MM.1S (cell line): Measurements from ENCODE around the gene VWC2.
A peak's percentile ranks its signal among the peaks of the same experiment; 100 is the strongest.

ENCODE experiments used
- DNase-seq: peaks from one replicate; pipeline ENCODE4 v3.0.0-alpha.2; 2015
- H2AFZ ChIP-seq: fragments of 300-600 bp; sonication (generic); 2 replicates; pipeline ENCODE4 v1.6.0; 2016; ENCODE audit warnings: antibody characterized with exemption, low read length
- H3F3A ChIP-seq: fragments of 300-600 bp; sonication (generic); 2 replicates; pipeline ENCODE4 v1.6.1; 2016; ENCODE audit warnings: mild to moderate bottlenecking, antibody characterized with exemption, low read length, moderate library complexity, mixed read lengths; ENCODE audit not compliant: insufficient read depth
- H3K27ac ChIP-seq: fragments of 300-600 bp; sonication (generic); 2 replicates; pipeline ENCODE4 v1.5.1; 2016; ENCODE audit warnings: mild to moderate bottlenecking, low read length
- H3K27me3 ChIP-seq: fragments of 300-600 bp; sonication (generic); replicated peaks from 2 replicates; pipeline ENCODE4 v1.6.0; 2016; ENCODE audit warnings: low read length; ENCODE audit not compliant: insufficient read depth
- H3K36me3 ChIP-seq: fragments of 300-600 bp; sonication (generic); replicated peaks from 2 replicates; pipeline ENCODE4 v1.6.1; 2016; ENCODE audit warnings: mild to moderate bottlenecking, low read length, mixed read lengths; ENCODE audit not compliant: insufficient read depth
- H3K4me1 ChIP-seq: fragments of 300-600 bp; sonication (generic); 2 replicates; pipeline ENCODE4 v1.6.1; 2016; ENCODE audit warnings: low read length, mixed read lengths
- H3K4me2 ChIP-seq: fragments of 300-600 bp; sonication (generic); 2 replicates; pipeline ENCODE4 v1.6.0; 2016; ENCODE audit warnings: low read depth, low read length
- H3K4me3 ChIP-seq: fragments of 300-600 bp; sonication (generic); 2 replicates; pipeline ENCODE4 v1.5.1; 2016; ENCODE audit warnings: low read length, mixed read lengths
- H3K79me2 ChIP-seq: fragments of 300-600 bp; sonication (generic); 2 replicates; pipeline ENCODE4 v1.6.1; 2016; ENCODE audit warnings: mixed run types, low read length, mixed read lengths
- H3K9ac ChIP-seq: fragments of 300-600 bp; sonication (generic); 2 replicates; pipeline ENCODE4 v1.6.1; 2016; ENCODE audit warnings: low read length, mixed read lengths
- H3K9me2 ChIP-seq: fragments of 300-600 bp; sonication (generic); replicated peaks from 2 replicates; pipeline ENCODE4 v1.6.1; 2016; ENCODE audit warnings: mild to moderate bottlenecking, low read length, mixed read lengths; ENCODE audit not compliant: insufficient read depth
- H3K9me3 ChIP-seq: fragments of 300-600 bp; sonication (generic); replicated peaks from 2 replicates; pipeline ENCODE4 v1.6.1; 2016; ENCODE audit warnings: mild to moderate bottlenecking, low read length, mixed read lengths; ENCODE audit not compliant: insufficient read depth
- H4K20me1 ChIP-seq: fragments of 300-600 bp; sonication (generic); 2 replicates; pipeline ENCODE4 v1.6.1; 2016; ENCODE audit warnings: mild to moderate bottlenecking, low read length, moderate library complexity, mixed read lengths; ENCODE audit not compliant: insufficient read depth
- EZH2 ChIP-seq: fragments of 300-600 bp; sonication (generic); optimal IDR thresholded peaks from 2 replicates; pipeline ENCODE3; 2017; ENCODE audit warnings: low read depth, mild to moderate bottlenecking, antibody characterized with exemption, low read length, mixed read lengths
- EZH2phosphoT487 ChIP-seq: fragments of 300-600 bp; sonication (generic); IDR thresholded peaks from 2 replicates; pipeline ENCODE4 v1.6.1; 2018; ENCODE audit warnings: antibody characterized with exemption, low read length
- TF ChIP-seq, protein P1 (sequence below): fragments of 300-600 bp; sonication (generic); IDR thresholded peaks from 2 replicates; pipeline ENCODE4 v1.5.1; 2016; ENCODE audit warnings: antibody characterized with exemption, low read length, mixed read lengths

VWC2 gene

DNA sequence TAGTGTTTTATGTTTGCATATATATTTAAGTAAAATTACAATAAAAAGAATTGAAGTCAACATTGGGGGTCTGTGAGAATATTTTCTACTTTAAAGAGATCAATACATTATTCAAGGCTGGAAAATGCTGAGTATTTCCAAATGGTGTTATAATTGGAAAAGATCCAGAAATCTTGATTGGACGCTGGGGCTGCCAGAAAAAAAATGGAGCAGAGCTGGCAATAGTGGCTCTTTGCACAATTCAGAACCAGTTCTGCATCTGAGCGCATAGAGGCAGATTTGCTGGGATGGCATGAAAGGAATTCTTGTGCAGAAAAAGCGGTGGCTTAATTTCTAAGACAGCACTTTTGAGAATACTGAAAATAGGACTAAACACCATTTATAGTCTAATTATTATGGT, 10.8 kb upstream of the VWC2 start:
- H3F3A ChIP-seq, result no peaks in the 10 kb centered on the region
- H3K79me2 ChIP-seq, result no peaks in the 10 kb centered on the region
- no peaks in the 10 kb centered on the region for H3K9me3 ChIP-seq
- no peak for DNase-seq
- no peak overlapping the region for H3K27ac ChIP-seq
- H3K27me3 ChIP-seq, result no peaks in the 10 kb centered on the region
- TF ChIP-seq, protein P1, sequence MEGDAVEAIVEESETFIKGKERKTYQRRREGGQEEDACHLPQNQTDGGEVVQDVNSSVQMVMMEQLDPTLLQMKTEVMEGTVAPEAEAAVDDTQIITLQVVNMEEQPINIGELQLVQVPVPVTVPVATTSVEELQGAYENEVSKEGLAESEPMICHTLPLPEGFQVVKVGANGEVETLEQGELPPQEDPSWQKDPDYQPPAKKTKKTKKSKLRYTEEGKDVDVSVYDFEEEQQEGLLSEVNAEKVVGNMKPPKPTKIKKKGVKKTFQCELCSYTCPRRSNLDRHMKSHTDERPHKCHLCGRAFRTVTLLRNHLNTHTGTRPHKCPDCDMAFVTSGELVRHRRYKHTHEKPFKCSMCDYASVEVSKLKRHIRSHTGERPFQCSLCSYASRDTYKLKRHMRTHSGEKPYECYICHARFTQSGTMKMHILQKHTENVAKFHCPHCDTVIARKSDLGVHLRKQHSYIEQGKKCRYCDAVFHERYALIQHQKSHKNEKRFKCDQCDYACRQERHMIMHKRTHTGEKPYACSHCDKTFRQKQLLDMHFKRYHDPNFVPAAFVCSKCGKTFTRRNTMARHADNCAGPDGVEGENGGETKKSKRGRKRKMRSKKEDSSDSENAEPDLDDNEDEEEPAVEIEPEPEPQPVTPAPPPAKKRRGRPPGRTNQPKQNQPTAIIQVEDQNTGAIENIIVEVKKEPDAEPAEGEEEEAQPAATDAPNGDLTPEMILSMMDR, result no peak
- TF ChIP-seq EZH2phosphoT487 (no peak), EZH2 (no peak)
- H4K20me1 ChIP-seq, result no peaks in the 10 kb centered on the region
- no peak overlapping the region for H3K4me3 ChIP-seq
- no peaks in the 10 kb centered on the region for H3K36me3 ChIP-seq
- H3K4me2 ChIP-seq, result no peak overlapping the region
- no peak overlapping the region for H2AFZ ChIP-seq
- no peaks in the 10 kb centered on the region for H3K9me2 ChIP-seq
- H3K4me1 ChIP-seq, result peaks cover 20% of the 10 kb centered on the region
- no peak overlapping the region for H3K9ac ChIP-seq

DNA sequence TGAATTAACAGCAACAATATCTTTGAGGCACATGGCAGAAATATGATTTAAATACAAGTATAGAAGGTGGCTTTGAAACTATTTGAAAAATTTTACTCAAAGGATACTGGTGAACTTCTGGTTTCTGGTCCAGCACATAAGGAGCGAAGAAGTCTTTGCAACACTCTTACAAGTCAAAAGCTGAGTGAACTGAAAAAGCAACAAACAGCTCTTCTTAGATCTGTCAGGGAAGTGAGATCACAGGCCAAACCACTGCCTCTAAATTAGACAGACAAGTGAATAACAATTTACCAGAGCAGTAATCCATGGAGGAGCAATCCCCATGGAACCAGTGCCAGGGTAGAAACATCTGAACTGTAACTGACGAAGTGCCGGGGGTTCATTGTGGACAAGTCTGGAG, 9.6 kb upstream of the VWC2 start:
- H4K20me1 ChIP-seq, result no peaks in the 10 kb centered on the region
- no peaks in the 10 kb centered on the region for H3K9me3 ChIP-seq
- DNase-seq, result peak; percentile 27
- H3K27me3 ChIP-seq, result no peaks in the 10 kb centered on the region
- H3K79me2 ChIP-seq, result no peaks in the 10 kb centered on the region
- peaks cover 28% of the 10 kb centered on the region for H3K4me1 ChIP-seq
- no peak overlapping the region for H3K4me3 ChIP-seq
- TF ChIP-seq, protein P1, result no peak
- no peak for TF ChIP-seq EZH2
- no peak for TF ChIP-seq EZH2phosphoT487
- H3K27ac ChIP-seq, result no peak overlapping the region
- H3K36me3 ChIP-seq, result no peaks in the 10 kb centered on the region
- H2AFZ ChIP-seq, result 0 out of 2 replicates have a peak overlapping the region, but pooled peaks have one; percentile 10
- H3F3A ChIP-seq, result 0 out of 2 replicates have a peak, but pooled peaks cover 4% of the 10 kb centered on the region
- no peak overlapping the region for H3K4me2 ChIP-seq
- no peak overlapping the region for H3K9ac ChIP-seq
- no peaks in the 10 kb centered on the region for H3K9me2 ChIP-seq

DNA sequence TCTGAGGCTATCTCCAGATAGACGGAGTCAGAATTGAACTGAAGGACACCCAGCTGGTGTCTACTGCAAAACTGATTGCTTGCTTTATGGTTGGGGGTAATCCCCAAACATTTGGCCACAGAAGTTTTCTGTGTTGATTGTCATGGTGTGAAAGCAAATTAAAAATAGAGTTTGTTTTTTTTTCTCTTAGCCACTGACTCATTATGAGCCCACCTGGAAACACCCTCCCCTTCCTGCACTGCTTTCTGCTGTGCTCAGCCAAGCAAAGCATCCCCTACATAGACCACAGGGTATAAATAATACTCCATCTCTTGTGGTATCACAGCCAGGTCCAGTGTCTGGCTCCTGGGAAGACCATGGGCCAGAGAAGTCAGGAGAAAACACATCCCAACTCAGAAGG, 6.5 kb upstream of the VWC2 start:
- Histone ChIP-seq H3K4me1 (peaks cover 28% of the 10 kb centered on the region), H3K4me2 (peak overlapping the region; percentile 30)

More for the DNA sequence above, 6.5 kb upstream of the VWC2 start:
- Histone ChIP-seq H4K20me1 (no peaks in the 10 kb centered on the region), H3K79me2 (no peaks in the 10 kb centered on the region), H3F3A (0 out of 2 replicates have a peak, but pooled peaks cover 4% of the 10 kb centered on the region), H2AFZ (no peak overlapping the region; the same call in 1 of the 2 replicates), H3K4me3 (no peak overlapping the region), H3K36me3 (no peaks in the 10 kb centered on the region), H3K27ac (peak overlapping the region; percentile 50; the same call in 1 of the 2 replicates), H3K9ac (no peak overlapping the region), H3K9me3 (no peaks in the 10 kb centered on the region), H3K27me3 (no peaks in the 10 kb centered on the region), H3K9me2 (no peaks in the 10 kb centered on the region)
- no peak for TF ChIP-seq EZH2
- TF ChIP-seq, protein P1, result no peak
- no peak for TF ChIP-seq EZH2phosphoT487
- peak; percentile 88 for DNase-seq
